GM13976 (cell line): ENCODE results near the gene APBA2.

ENCODE experiments used
- DNase-seq: peaks from one replicate; pipeline ENCODE4 v3.0.0; 2012; ENCODE audit warnings: low spot score
- in situ Hi-C: fragments of 300-500 bp; cut with MboI; formaldehyde crosslinking; loops from one replicate; pipeline ENCODE4 v1.12.0; 2022; ENCODE audit warnings: low sequenced_read_pairs, mixed read lengths, inconsistent platforms; ENCODE audit not compliant: unreplicated experiment
- TF ChIP-seq, protein P1 (sequence below): IDR thresholded peaks from 2 replicates; pipeline ENCODE4 v1.5.1; 2012; ENCODE audit warnings: borderline replicate concordance, mild to moderate bottlenecking; ENCODE audit not compliant: insufficient read depth; ENCODE audit errors: extremely low read depth, missing control alignments, control extremely low read depth

Gene APBA2

DNA sequence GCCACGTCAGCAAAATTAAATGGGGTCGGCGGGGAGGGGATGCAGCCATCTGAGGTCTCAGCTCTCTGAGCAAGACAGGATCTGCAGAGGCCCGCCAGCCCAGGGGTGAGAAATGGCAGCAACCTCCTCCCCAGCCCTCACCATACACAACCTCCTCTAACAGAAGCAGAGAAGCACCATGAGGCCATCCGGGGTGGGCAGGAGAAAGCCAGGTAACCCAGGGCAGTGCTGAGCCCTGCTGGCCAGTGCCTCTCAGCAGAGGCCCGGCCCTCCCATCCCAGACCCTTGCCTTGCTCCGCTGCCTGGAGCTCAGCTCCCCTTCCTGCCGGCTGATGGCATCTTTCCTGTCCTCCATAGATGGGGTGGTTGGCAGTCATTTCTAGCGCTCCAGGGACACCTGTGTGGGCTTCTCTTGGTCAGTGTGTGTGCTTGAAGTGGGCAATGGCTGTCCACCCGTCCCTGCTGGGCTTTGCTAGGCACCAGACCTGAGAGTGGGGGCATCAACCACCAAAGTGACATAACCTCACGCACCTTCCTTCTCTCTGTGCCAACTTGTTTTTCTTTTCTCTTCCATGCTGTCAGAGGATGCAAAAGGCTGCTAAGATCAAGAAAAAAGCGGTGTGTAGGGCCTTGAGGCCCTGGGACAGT, 208.0 kb downstream of the APBA2 start:
- no peak for DNase-seq
- in situ Hi-C loops, result no loop called here
- TF ChIP-seq, protein P1, sequence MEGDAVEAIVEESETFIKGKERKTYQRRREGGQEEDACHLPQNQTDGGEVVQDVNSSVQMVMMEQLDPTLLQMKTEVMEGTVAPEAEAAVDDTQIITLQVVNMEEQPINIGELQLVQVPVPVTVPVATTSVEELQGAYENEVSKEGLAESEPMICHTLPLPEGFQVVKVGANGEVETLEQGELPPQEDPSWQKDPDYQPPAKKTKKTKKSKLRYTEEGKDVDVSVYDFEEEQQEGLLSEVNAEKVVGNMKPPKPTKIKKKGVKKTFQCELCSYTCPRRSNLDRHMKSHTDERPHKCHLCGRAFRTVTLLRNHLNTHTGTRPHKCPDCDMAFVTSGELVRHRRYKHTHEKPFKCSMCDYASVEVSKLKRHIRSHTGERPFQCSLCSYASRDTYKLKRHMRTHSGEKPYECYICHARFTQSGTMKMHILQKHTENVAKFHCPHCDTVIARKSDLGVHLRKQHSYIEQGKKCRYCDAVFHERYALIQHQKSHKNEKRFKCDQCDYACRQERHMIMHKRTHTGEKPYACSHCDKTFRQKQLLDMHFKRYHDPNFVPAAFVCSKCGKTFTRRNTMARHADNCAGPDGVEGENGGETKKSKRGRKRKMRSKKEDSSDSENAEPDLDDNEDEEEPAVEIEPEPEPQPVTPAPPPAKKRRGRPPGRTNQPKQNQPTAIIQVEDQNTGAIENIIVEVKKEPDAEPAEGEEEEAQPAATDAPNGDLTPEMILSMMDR, result no peak

DNA sequence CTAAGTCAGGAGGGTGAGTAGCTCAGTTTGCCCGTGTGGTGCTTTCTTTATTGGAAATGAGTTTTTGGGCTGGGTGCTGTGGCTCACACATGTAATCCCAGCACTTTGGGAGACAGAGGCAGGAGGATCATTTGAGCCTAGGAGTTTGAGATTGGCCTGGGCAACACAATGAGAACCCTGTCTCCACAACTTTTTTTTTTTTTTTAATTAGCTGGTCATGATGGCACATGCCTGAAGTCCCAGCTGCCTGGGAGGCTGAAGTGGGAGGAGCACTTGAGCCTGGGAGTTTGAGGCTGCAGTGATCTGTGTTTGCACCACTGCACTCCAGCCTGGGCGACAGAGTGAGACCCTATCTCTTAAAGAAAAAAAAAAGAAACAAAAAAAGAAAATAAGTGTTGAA, 208.9 kb downstream of the APBA2 start:
- in situ Hi-C loops, result no loop called here
- TF ChIP-seq, protein P1, result no peak
- no peak for DNase-seq

- TF ChIP-seq, protein P1, result no peak
- in situ Hi-C loops, result no loop called here
These were observed 210.0 kb downstream of the APBA2 start for GRCh38 chr15:29095746-29096145.

GRCh38 chr15:29097168-29097567, 211.4 kb downstream of the APBA2 start:
- in situ Hi-C loops, result no loop called here
- DNase-seq, result no peak

More at GRCh38 chr15:29095746-29096145, 210.0 kb downstream of the APBA2 start:
- DNase-seq, result no peak

GRCh38 chr15:29097971-29098370, 212.2 kb downstream of the APBA2 start:
- in situ Hi-C loops, result no loop called here
- DNase-seq, result no peak
- TF ChIP-seq, protein P1, result no peak

More at GRCh38 chr15:29097168-29097567, 211.4 kb downstream of the APBA2 start:
- TF ChIP-seq, protein P1, result no peak

DNA sequence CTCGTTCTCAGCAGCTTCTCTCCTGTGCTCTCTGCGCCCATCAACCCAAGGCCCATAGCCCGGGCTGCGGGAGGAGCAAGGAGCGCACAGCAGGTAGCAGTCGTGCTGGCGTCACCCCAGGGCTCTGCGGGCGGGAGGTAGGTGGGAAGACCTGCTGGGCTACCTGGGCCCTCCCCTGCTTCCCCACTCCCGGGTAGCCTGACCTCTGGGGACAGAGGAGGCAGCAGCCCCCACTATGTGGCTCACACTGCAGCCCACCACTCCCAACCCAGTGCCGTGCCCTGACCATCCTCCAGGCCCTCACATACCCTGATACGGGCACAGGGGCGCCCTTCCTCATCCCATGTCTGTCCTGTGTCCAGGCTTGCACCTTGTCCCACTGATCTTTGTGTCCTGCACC, 212.9 kb downstream of the APBA2 start:
- DNase-seq, result no peak
- TF ChIP-seq, protein P1, result no peak
- in situ Hi-C loops, result no loop called here
